ACC112 (cell line): ENCODE results near the gene BICRA.

Experiments used
- H2AFZ ChIP-seq: fragments of 200-600 bp; sonication (generic); one replicate; pipeline ENCODE4 v1.6.0; 2017; ENCODE audit warnings: antibody characterized with exemption, low read length; ENCODE audit not compliant: unreplicated experiment
- H3K27ac ChIP-seq: fragments of 200-600 bp; sonication (generic); 2 replicates; pipeline ENCODE4 v1.5.1; 2014; ENCODE audit warnings: low read depth, mild to moderate bottlenecking, antibody characterized with exemption, low read length, moderate library complexity
- H3K27me3 ChIP-seq: fragments of 200-600 bp; sonication (generic); 2 replicates; pipeline ENCODE4 v1.6.1; 2014; ENCODE audit warnings: mild to moderate bottlenecking, antibody characterized with exemption, low read length, moderate library complexity, mixed read lengths; ENCODE audit not compliant: insufficient read depth
- H3K36me3 ChIP-seq: fragments of 200-600 bp; sonication (generic); 2 replicates; pipeline ENCODE4 v1.6.1; 2016; ENCODE audit warnings: mild to moderate bottlenecking, antibody characterized with exemption, low read length, moderate library complexity, mixed read lengths; ENCODE audit not compliant: insufficient read depth
- H3K4me1 ChIP-seq: fragments of 200-600 bp; sonication (generic); one replicate; pipeline ENCODE4 v1.6.1; 2016; ENCODE audit warnings: low read length, mixed read lengths; ENCODE audit not compliant: insufficient read depth, unreplicated experiment, control insufficient read depth
- H3K4me3 ChIP-seq: fragments of 200-600 bp; sonication (generic); 2 replicates; pipeline ENCODE4 v1.5.1; 2014; ENCODE audit warnings: mild to moderate bottlenecking, low read depth, low read length
- H3K79me2 ChIP-seq: fragments of 200-600 bp; sonication (generic); one replicate; pipeline ENCODE4 v1.6.0; 2016; ENCODE audit warnings: low read length; ENCODE audit not compliant: control insufficient read depth, unreplicated experiment, insufficient read depth

BICRA gene

DNA sequence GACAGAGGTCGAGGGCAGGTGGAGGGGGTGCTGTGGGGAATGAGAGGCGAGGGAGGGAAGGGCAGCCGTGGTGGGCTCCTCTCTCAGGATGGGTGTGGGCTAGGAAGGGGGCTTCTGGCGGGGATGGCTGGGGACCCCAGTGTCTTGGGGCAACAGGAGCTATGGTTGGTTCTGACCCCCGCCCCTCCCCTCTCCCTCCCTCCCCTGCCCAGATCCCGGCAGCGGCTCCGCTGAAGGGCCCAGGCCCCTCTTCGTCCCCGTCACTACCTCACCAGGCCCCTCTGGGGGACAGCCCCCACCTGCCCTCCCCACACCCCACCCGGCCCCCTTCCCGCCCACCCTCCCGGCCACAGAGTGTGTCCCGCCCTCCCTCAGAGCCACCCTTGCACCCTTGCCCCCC, 85.0 kb downstream of the BICRA start:
- no peak overlapping the region for H3K4me3 ChIP-seq
- H2AFZ ChIP-seq, result no peak overlapping the region
- 0 out of 2 replicates have a peak, but pooled peaks cover 3% of the 10 kb centered on the region for H3K36me3 ChIP-seq
- H3K79me2 ChIP-seq, result no peaks in the 10 kb centered on the region
- no peaks in the 10 kb centered on the region for H3K4me1 ChIP-seq
- H3K27me3 ChIP-seq, result no peaks in the 10 kb centered on the region
- no peak overlapping the region for H3K27ac ChIP-seq

- Histone ChIP-seq H3K4me1 (no peaks in the 10 kb centered on the region), H3K27ac (no peak overlapping the region), H3K79me2 (no peaks in the 10 kb centered on the region), H3K36me3 (0 out of 2 replicates have a peak, but pooled peaks cover 3% of the 10 kb centered on the region), H3K27me3 (no peaks in the 10 kb centered on the region), H2AFZ (no peak overlapping the region), H3K4me3 (no peak overlapping the region)
These were observed 85.7 kb downstream of the BICRA start for GRCh38 chr19:47694466-47695273.

GRCh38 chr19:47695533-47696262, 86.8 kb downstream of the BICRA start:
- H3K79me2 ChIP-seq, result no peaks in the 10 kb centered on the region

DNA sequence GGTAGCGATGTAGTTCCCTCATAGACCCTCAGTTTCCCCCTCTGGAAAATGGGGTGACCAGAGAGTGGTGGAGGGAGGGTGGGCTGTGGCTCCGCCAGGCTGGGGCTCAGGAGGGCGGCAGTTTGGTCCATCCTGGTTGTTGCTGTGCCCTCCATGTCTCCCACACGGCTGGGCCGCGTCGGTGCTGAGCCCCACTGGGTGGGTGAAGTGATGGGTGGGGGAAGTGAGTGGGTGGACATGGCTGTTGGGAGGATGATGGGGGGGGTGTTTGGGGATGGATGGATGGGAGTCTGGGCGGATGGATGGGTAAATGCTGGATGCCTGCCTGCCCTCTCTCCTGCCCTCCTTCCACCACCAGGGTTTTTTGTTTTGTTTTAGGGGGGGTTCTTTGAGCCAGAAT, 87.7 kb downstream of the BICRA start:
- Histone ChIP-seq H3K36me3 (no peaks in the 10 kb centered on the region), H3K27ac (no peak overlapping the region)

More at GRCh38 chr19:47695533-47696262, 86.8 kb downstream of the BICRA start:
- Histone ChIP-seq H3K27me3 (no peaks in the 10 kb centered on the region), H3K4me1 (no peaks in the 10 kb centered on the region), H2AFZ (no peak overlapping the region), H3K4me3 (no peak overlapping the region), H3K36me3 (0 out of 2 replicates have a peak, but pooled peaks cover 3% of the 10 kb centered on the region), H3K27ac (no peak overlapping the region)

GRCh38 chr19:47697863-47698609, 89.1 kb downstream of the BICRA start:
- no peak overlapping the region for H3K4me3 ChIP-seq
- no peak overlapping the region for H3K27ac ChIP-seq
- H3K4me1 ChIP-seq, result no peaks in the 10 kb centered on the region
- H3K36me3 ChIP-seq, result no peaks in the 10 kb centered on the region
- H3K79me2 ChIP-seq, result no peaks in the 10 kb centered on the region
- no peak overlapping the region for H2AFZ ChIP-seq
- H3K27me3 ChIP-seq, result no peaks in the 10 kb centered on the region

More for the DNA sequence above, 87.7 kb downstream of the BICRA start:
- Histone ChIP-seq H3K4me3 (no peak overlapping the region), H3K27me3 (no peaks in the 10 kb centered on the region), H3K79me2 (no peaks in the 10 kb centered on the region), H2AFZ (no peak overlapping the region), H3K4me1 (no peaks in the 10 kb centered on the region)

GRCh38 chr19:47698631-47699359, 89.9 kb downstream of the BICRA start:
- Histone ChIP-seq H2AFZ (no peak overlapping the region), H3K4me3 (no peak overlapping the region), H3K27ac (no peak overlapping the region), H3K79me2 (no peaks in the 10 kb centered on the region), H3K36me3 (no peaks in the 10 kb centered on the region), H3K4me1 (no peaks in the 10 kb centered on the region), H3K27me3 (no peaks in the 10 kb centered on the region)

- Histone ChIP-seq H3K4me3 (no peak overlapping the region), H3K27ac (no peak overlapping the region), H3K36me3 (no peaks in the 10 kb centered on the region), H3K79me2 (no peaks in the 10 kb centered on the region), H2AFZ (no peak overlapping the region), H3K27me3 (no peaks in the 10 kb centered on the region), H3K4me1 (no peaks in the 10 kb centered on the region)
These were observed 90.5 kb downstream of the BICRA start for GRCh38 chr19:47699360-47699917.

GRCh38 chr19:47700934-47701716, 92.2 kb downstream of the BICRA start:
- Histone ChIP-seq H2AFZ (no peak overlapping the region), H3K4me1 (no peaks in the 10 kb centered on the region), H3K36me3 (no peaks in the 10 kb centered on the region), H3K79me2 (no peaks in the 10 kb centered on the region), H3K27ac (no peak overlapping the region), H3K4me3 (no peak overlapping the region), H3K27me3 (no peaks in the 10 kb centered on the region)

DNA sequence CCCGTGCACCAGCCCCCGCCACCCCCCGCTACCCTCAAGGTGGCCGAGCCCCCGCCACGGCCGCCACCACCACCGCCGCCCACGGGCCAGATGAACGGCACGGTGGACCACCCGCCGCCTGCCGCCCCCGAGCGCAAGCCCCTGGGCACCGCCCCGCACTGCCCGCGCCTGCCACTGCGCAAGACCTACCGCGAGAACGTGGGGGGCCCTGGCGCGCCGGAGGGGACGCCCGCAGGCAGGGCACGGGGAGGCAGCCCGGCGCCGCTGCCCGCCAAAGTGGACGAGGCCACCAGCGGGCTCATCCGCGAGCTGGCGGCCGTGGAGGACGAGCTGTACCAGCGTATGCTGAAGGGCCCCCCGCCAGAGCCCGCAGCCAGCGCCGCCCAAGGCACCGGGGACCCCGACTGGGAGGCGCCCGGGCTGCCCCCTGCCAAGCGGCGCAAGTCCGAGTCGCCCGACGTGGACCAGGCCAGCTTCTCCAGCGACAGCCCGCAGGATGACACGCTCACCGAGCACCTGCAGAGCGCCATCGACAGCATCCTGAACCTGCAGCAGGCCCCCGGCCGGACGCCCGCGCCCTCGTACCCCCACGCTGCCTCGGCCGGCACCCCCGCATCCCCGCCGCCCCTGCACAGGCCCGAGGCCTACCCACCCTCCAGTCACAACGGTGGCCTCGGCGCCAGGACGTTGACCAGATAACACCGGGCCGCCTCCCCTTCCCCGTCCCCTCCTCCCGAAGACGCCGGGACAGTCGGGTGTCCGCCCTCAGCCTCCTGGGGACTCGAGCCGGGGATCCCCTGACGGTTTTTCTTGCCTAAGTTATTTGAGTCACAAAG, 93.0 kb downstream of the BICRA start:
- H3K79me2 ChIP-seq, result no peaks in the 10 kb centered on the region
- no peak overlapping the region for H3K27ac ChIP-seq
- H3K4me3 ChIP-seq, result no peak overlapping the region
- H3K27me3 ChIP-seq, result no peaks in the 10 kb centered on the region
- H3K4me1 ChIP-seq, result no peaks in the 10 kb centered on the region
- no peak overlapping the region for H2AFZ ChIP-seq
- H3K36me3 ChIP-seq, result no peaks in the 10 kb centered on the region
